Tibial nerve (tissue), 4 donors: Measurements from ENCODE around the gene ZNF639. TPM values are rescaled to one million over a fixed set of nuclear protein-coding genes. Genes with fewer than 3 reads are reported as not detected.

Experiments
- DNase-seq, 2 donors: peaks; one replicate each; pipeline ENCODE4 v3.0.0-alpha.2; 2019; ENCODE audit warnings: low spot score in 2 of 2
- H3K27ac ChIP-seq, 4 donors: fragments of 200-600 bp; sonication (generic) in 3 of 4; one replicate each; pipeline ENCODE4 v1.5.1; 2017 to 2019; ENCODE audit warnings: mild to moderate bottlenecking in 1 of 4
- H3K27me3 ChIP-seq, 2 donors: fragments of 200-600 bp; sonication (generic) in 1 of 2; one replicate each; pipeline versions ENCODE4 v1.5.1 to v1.6.0; 2017 to 2019
- H3K36me3 ChIP-seq, 3 donors: fragments of 200-600 bp; sonication (generic); one replicate each; pipeline ENCODE4 v1.5.1; 2018 to 2019
- H3K4me1 ChIP-seq, 4 donors: fragments of 200-600 bp; sonication (generic) in 3 of 4; one replicate each; pipeline ENCODE4 v1.5.1; 2017 to 2019
- H3K4me3 ChIP-seq, 4 donors: fragments of 200-600 bp; sonication (generic) in 3 of 4; one replicate each; pipeline ENCODE4 v1.5.1; 2017 to 2019; ENCODE audit warnings: mild to moderate bottlenecking in 1 of 4, moderate library complexity in 1 of 4
- H3K9me3 ChIP-seq, 4 donors: fragments of 200-600 bp; sonication (generic) in 3 of 4; one replicate each; pipeline ENCODE4 v1.5.1; 2017 to 2019
- EP300 ChIP-seq, 2 donors: sonication (generic); formaldehyde crosslinking; IDR thresholded peaks; one replicate each; pipeline ENCODE4 v1.6.1; 2017; ENCODE audit warnings: antibody characterized with exemption in 2 of 2, mild to moderate bottlenecking in 1 of 2
- POLR2A ChIP-seq, 2 donors: fragments of 450-650 bp; IDR thresholded peaks; one replicate each; pipeline ENCODE4 v1.6.1; 2017; ENCODE audit warnings: antibody characterized with exemption in 2 of 2, mild to moderate bottlenecking in 2 of 2, moderate library complexity in 2 of 2
- WGBS, 2 donors: methylation state at CpG; one replicate each; pipeline ENCODE4 v1.1.5; 2018; 5-methylcytosine and 5-hydroxymethylcytosine counted together
- total RNA-seq, 4 donors: library from RNA; depleted of rRNA; stranded (reverse); fragments of >200 nt; gene quantifications; one replicate each; pipeline ENCODE4 v1.1.0, GENCODE V29; 2016
- TF ChIP-seq, protein P1 (sequence below), 5 experiments: fragments of 200-600 bp in 3 of 5; fragments of 450-650 bp in 2 of 5; sonication (generic) in 3 of 5; IDR thresholded peaks; one replicate each; pipeline ENCODE4 v1.5.1; 2016 to 2019; ENCODE audit warnings: antibody characterized with exemption in 5 of 5, mild to moderate bottlenecking in 3 of 5, moderate library complexity in 2 of 5

The ZNF639 gene
- total RNA-seq, 4 donors from 2014 or later = 39.3 to 55.7 (median 44.0) TPM

DNA sequence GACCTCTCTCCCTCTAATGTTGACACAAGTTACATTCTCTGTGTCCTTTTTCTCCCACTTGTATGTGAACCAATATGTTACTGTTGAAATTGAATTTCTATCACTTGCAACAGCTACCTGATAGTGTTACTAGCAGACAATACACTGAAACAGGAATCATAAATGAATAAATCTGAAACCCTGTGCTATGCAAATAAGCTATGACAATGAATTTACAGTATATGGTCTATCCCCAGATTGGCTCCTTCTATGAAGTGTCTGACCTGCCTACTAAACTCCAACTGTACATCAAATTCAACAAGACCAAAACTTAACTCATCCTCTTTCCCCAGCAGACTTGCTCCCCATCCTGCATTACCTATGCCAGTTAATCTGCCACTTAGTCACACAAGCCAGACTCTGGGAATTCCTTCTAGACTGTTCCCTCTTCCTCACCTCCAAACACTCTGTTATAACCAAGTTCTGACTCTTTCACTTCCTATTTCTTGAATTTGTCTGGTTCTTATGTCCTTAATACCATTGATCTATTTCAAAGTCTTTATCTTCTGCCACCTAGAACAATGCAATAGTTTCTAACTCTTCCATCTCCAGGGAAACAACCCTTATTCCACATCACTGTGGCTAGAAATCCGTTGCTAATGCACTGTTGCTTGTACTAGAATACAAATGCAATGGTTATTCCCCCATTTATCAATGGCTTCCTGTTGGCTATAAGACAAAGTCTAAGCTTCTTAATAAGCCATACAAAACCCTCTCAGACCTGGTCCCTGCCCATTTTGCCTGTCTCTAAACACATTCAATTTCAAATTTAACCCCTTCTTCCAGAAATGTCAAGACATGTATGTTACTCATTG, 13.4 kb upstream of the ZNF639 start:
- DNase-seq = no peak
- WGBS, 2 donors = 16 to 30% methylated on average over 1 of the region's 1 CpG
- Histone ChIP-seq H3K36me3 (no peaks in the 10 kb centered on the region), H3K4me1 (no peaks in the 10 kb centered on the region), H3K4me3 (no peak overlapping the region), H3K27me3 (no peaks in the 10 kb centered on the region), H3K9me3 (no peaks in the 10 kb centered on the region), H3K27ac (no peak overlapping the region)
- TF ChIP-seq, protein P1, sequence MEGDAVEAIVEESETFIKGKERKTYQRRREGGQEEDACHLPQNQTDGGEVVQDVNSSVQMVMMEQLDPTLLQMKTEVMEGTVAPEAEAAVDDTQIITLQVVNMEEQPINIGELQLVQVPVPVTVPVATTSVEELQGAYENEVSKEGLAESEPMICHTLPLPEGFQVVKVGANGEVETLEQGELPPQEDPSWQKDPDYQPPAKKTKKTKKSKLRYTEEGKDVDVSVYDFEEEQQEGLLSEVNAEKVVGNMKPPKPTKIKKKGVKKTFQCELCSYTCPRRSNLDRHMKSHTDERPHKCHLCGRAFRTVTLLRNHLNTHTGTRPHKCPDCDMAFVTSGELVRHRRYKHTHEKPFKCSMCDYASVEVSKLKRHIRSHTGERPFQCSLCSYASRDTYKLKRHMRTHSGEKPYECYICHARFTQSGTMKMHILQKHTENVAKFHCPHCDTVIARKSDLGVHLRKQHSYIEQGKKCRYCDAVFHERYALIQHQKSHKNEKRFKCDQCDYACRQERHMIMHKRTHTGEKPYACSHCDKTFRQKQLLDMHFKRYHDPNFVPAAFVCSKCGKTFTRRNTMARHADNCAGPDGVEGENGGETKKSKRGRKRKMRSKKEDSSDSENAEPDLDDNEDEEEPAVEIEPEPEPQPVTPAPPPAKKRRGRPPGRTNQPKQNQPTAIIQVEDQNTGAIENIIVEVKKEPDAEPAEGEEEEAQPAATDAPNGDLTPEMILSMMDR (IDR thresholded peaks at IDR 0.05) = no peak
- TF ChIP-seq POLR2A (IDR thresholded peaks at IDR 0.05) (no peak), EP300 (IDR thresholded peaks at IDR 0.05) (no peak)

DNA sequence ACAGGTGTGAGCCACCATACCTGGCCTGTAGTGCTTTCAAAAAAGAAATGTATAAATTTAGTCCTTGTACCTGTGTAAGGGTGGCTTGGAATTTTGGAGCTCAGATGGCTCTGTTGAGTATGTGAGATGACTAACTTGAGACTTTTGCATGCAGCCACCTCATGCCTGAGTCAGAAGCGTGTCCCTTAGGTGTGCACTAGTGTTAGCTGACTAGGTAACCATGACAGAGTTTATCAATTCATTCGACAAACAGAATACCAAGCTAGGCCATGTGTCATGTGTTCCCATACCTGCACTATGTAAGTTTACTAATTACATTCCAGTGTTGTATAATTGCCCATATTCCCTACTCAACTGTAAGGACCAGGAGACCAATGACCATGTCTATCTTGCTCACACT, 4.0 kb upstream of the ZNF639 start:
- 95 to 96% methylated on average over 2 of the region's 2 CpGs for WGBS, 2 donors
- no peak overlapping the region for H3K27ac ChIP-seq
- no peak for DNase-seq

DNA sequence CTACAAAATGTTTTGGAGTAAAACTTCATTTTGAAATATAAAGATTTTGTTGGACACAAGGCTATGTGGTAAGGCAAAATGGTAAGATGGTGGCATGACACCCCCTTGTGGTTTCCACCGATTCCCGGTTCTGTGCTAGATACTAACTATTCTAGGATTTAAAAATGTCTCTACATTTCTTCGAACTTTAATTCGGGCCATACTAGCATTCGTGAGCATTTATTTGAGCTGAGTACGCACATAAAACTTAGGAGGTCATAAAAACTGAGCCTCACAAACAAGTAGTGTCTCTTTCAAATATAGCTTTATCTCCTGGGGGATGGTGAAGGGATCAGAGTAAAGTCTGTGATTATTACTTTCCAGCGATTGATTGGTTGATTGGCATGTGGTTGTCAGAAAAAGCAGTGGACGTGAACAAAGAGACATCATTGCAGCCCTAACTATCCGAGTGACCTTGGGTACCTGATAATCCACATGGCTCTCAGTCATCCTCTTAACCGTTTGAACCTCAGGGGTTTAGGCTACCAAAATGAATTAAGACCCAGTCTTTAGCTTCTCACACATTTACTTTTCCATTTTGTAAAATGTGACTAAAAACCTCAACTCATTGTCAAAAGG, 1.1 kb upstream of the ZNF639 start:
- Histone ChIP-seq H3K4me3 (peak overlapping the region in 3 of 4 donors; percentile 42 to 85 (median 67)), H3K27ac (peak overlapping the region; percentile 90 to 98 (median 96)), H3K36me3 (peaks cover 0 to 5% (median 0%) of the 10 kb centered on the region in 3 donors), H3K4me1 (peaks cover 0 to 32% (median 7%) of the 10 kb centered on the region in 4 donors), H3K27me3 (no peaks in the 10 kb centered on the region), H3K9me3 (no peaks in the 10 kb centered on the region)
- TF ChIP-seq EP300 (IDR thresholded peaks at IDR 0.05) = no peak
- TF ChIP-seq, protein P1 (IDR thresholded peaks at IDR 0.05) = peak; percentile 34 to 60 (median 51)
- WGBS, 2 donors = 17% methylated on average over 10 of the region's 10 CpGs
- peak in 1 of 2 donors; percentile 64 for DNase-seq

More for the DNA sequence above, 4.0 kb upstream of the ZNF639 start:
- Histone ChIP-seq H3K4me3 (no peak overlapping the region), H3K4me1 (peaks cover 0 to 18% (median 2%) of the 10 kb centered on the region in 4 donors), H3K9me3 (no peaks in the 10 kb centered on the region), H3K36me3 (no peaks in the 10 kb centered on the region), H3K27me3 (no peaks in the 10 kb centered on the region)
- TF ChIP-seq, protein P1 (IDR thresholded peaks at IDR 0.05) = no peak

DNA sequence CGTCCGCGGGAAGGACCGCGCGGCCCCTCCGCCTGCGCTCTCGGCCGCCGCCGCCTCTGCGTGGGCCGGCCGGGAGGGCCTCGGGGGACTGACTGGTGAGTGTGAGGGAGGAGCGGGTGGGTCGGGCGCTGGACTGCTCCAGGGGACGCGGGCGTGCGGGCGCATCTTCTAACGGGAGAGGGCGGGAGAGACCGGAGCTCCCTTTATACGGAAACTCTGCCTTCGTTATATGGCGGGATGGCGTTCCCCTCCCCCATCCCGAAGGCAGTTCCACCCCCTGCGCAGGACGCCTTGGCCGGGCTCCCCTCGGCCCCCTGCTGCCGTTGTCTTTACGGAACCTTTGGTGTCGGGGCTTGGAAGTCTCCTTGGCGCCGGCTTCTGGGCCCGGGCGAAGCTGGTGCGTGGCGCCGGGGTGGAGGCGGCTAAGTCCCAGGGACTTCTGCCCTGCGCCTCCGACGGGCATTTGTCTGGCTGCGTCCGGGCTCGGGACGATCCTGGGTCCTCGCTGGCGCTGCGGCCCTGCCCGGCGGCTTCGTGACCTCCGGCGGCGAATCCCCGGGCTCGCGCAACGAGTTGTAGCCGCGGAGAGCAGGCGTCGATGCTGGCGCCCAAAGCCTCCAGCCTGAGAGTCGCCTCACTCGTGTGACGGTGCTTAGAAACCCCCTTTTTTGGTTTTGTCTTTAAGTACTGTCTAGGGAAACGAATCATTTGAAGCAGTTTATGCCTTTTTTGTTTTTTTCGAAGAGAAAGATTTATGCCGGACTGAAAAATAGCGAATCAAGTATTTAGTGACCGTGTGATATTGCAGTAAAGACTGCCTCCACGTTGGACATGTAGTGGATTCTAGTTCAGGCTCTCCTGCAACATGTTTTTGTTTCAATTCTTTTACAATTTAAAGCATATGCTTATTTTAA, 623 bp downstream of the ZNF639 start:
- Histone ChIP-seq H3K36me3 (peaks cover 0 to 8% (median 0%) of the 10 kb centered on the region in 3 donors), H3K27me3 (no peaks in the 10 kb centered on the region), H3K4me1 (peaks cover 0 to 33% (median 7%) of the 10 kb centered on the region in 4 donors), H3K9me3 (no peaks in the 10 kb centered on the region), H3K4me3 (peak overlapping the region; percentile 67 to 85 (median 80)), H3K27ac (peak overlapping the region; percentile 90 to 98 (median 96))
- 0% methylated on average over 47 to 51 of the region's 81 CpGs for WGBS, 2 donors
- peak; percentile 64 to 65 for DNase-seq
- TF ChIP-seq EP300 (IDR thresholded peaks at IDR 0.05) (peak; percentile 17 to 68), POLR2A (IDR thresholded peaks at IDR 0.05) (no peak)
- TF ChIP-seq, protein P1 (IDR thresholded peaks at IDR 0.05) = no peak
